ENCODE measurements around the gene PARD6A. TPM values are rescaled to one million over a fixed set of nuclear protein-coding genes. Genes with fewer than 3 reads are reported as not detected.

PARD6A gene
- total RNA-seq, 3 donors from 2014 or later (not counting 1 experiment from before 2014, with no cell fraction given), result 3.1 to 4.4 (median 3.3) TPM

DNA sequence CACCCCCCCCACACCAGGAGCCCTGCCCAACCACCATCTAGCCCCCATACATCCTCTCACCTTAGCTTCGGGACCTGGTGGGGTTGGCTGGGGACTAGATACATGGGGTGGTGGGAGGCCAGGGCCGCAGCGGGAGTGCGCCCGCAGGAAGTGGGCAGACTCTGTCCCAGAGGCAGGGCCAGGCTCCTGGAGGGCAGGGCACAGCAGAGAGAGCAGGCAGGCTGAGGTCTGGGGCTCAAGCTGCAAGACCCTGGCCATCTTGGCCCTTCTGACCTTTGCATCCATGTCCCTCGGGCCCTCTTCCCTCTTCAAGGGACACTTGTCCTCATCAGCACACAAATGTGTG is 3.1 kb downstream of the PARD6A start:
- no peaks in the 10 kb centered on the region for H3K9me3 Mint-ChIP-seq
- H3K9me3 ChIP-seq (ENCODE audit: control insufficient read depth, insufficient read depth, low read length), result no peaks in the 10 kb centered on the region
- no peak overlapping the region for H3K27ac ChIP-seq (ENCODE audit: low read length)
- no peak for ATAC-seq
- H3K4me3 ChIP-seq (ENCODE audit: low read length), result no peak overlapping the region
- intact Hi-C loops (cut with micrococcal nuclease), result no loop called here
- H3K27ac Mint-ChIP-seq, result peak overlapping the region in 1 of 2 donors; percentile 75
- 96% methylated on average over 6 of the region's 6 CpGs for WGBS (ENCODE audit: insufficient coverage)
- no peaks in the 10 kb centered on the region for H3K27me3 ChIP-seq (ENCODE audit: control insufficient read depth, insufficient read depth, low read length)
- H3K27me3 Mint-ChIP-seq (ENCODE audit: low read depth in 2 of 2), result no peaks in the 10 kb centered on the region
- peaks cover 5 to 40% of the 10 kb centered on the region in 2 donors for H3K4me1 Mint-ChIP-seq
- TF ChIP-seq, protein P1, sequence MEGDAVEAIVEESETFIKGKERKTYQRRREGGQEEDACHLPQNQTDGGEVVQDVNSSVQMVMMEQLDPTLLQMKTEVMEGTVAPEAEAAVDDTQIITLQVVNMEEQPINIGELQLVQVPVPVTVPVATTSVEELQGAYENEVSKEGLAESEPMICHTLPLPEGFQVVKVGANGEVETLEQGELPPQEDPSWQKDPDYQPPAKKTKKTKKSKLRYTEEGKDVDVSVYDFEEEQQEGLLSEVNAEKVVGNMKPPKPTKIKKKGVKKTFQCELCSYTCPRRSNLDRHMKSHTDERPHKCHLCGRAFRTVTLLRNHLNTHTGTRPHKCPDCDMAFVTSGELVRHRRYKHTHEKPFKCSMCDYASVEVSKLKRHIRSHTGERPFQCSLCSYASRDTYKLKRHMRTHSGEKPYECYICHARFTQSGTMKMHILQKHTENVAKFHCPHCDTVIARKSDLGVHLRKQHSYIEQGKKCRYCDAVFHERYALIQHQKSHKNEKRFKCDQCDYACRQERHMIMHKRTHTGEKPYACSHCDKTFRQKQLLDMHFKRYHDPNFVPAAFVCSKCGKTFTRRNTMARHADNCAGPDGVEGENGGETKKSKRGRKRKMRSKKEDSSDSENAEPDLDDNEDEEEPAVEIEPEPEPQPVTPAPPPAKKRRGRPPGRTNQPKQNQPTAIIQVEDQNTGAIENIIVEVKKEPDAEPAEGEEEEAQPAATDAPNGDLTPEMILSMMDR (IDR thresholded peaks at IDR 0.05), result no peak
- no peaks in the 10 kb centered on the region for H3K36me3 Mint-ChIP-seq
- H3K4me1 ChIP-seq (ENCODE audit: control insufficient read depth, insufficient read depth, low read length), result peaks cover 48% of the 10 kb centered on the region
- no peak overlapping the region for H3K4me3 Mint-ChIP-seq
- no peaks in the 10 kb centered on the region for H3K36me3 ChIP-seq (ENCODE audit: control insufficient read depth, insufficient read depth, low read length)
- no peak for DNase-seq

DNA sequence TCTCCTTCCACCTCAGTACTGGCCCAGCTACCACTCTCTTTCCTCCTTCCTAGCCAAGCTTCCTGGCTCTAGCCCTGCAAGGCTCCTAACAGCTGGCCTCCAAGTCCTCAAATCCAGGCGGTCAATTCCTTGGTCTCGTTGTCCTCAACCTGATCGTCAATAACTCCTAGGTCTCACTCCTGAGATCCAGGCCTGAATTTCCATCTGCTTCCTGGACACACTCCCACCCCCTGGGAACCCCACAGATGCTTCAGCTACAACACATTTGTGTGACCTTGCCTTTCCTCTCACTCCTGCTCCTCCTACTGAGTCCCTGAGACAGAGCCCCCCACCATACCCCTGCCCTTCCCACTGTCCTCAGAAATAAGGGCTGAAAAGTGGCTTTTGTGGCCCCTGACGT is 3.5 kb downstream of the PARD6A start:
- Mint-ChIP-seq H3K9me3 (no peaks in the 10 kb centered on the region), H3K4me3 (no peak overlapping the region), H3K27me3 (ENCODE audit: low read depth in 2 of 2) (no peaks in the 10 kb centered on the region), H3K36me3 (no peaks in the 10 kb centered on the region), H3K27ac (peak overlapping the region in 1 of 2 donors; percentile 75), H3K4me1 (peaks cover 5 to 36% of the 10 kb centered on the region in 2 donors)
- Histone ChIP-seq H3K4me3 (ENCODE audit: low read length) (no peak overlapping the region), H3K9me3 (ENCODE audit: control insufficient read depth, insufficient read depth, low read length) (no peaks in the 10 kb centered on the region), H3K4me1 (ENCODE audit: control insufficient read depth, insufficient read depth, low read length) (peaks cover 48% of the 10 kb centered on the region), H3K27ac (ENCODE audit: low read length) (no peak overlapping the region), H3K36me3 (ENCODE audit: control insufficient read depth, insufficient read depth, low read length) (no peaks in the 10 kb centered on the region), H3K27me3 (ENCODE audit: control insufficient read depth, insufficient read depth, low read length) (no peaks in the 10 kb centered on the region)
- no peak for ATAC-seq
- 91% methylated on average over 4 of the region's 4 CpGs for WGBS (ENCODE audit: insufficient coverage)
- TF ChIP-seq, protein P1 (IDR thresholded peaks at IDR 0.05), result no peak
- DNase-seq, result no peak
- intact Hi-C loops (cut with micrococcal nuclease), result no loop called here

DNA sequence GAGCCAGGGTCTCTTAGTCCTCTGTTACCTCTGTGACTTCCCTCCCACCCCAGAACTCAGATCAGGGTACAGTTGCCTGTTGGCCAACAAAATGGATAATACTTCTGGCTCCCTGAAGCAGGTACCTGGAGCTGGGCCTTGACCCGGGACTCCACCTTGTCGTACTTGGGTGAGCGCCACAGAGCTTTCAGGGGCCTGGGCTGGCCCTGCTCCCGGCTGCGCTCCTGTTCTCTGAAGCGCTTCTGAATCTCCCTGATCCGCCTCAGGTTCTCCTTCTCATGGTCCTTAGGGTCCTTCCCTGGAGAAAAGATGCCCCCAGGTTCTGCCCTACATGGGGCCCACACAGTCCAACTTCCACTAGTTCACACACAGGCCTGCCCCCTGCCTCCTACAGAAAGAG is 4.1 kb downstream of the PARD6A start:
- Mint-ChIP-seq H3K9me3 (no peaks in the 10 kb centered on the region), H3K27ac (peak overlapping the region in 1 of 2 donors; percentile 75), H3K4me1 (peaks cover 5 to 30% of the 10 kb centered on the region in 2 donors), H3K36me3 (no peaks in the 10 kb centered on the region), H3K27me3 (ENCODE audit: low read depth in 2 of 2) (no peaks in the 10 kb centered on the region), H3K4me3 (no peak overlapping the region)
- ATAC-seq (no peak), DNase-seq (no peak)
- intact Hi-C loops (cut with micrococcal nuclease), result loop anchor here (5.0 kb wide), 1 partner anchor 142 kb away; the partner anchor contains the start of genes RANBP10 and TSNAXIP1
- 96% methylated on average over 7 of the region's 7 CpGs for WGBS (ENCODE audit: insufficient coverage)
- no peaks in the 10 kb centered on the region for H3K9me3 ChIP-seq (ENCODE audit: control insufficient read depth, insufficient read depth, low read length)
- TF ChIP-seq, protein P1 (IDR thresholded peaks at IDR 0.05), result no peak
- H3K27me3 ChIP-seq (ENCODE audit: control insufficient read depth, insufficient read depth, low read length), result no peaks in the 10 kb centered on the region
- H3K4me1 ChIP-seq (ENCODE audit: control insufficient read depth, insufficient read depth, low read length), result peaks cover 43% of the 10 kb centered on the region
- H3K36me3 ChIP-seq (ENCODE audit: control insufficient read depth, insufficient read depth, low read length), result no peaks in the 10 kb centered on the region
- H3K4me3 ChIP-seq (ENCODE audit: low read length), result no peak overlapping the region
- no peak overlapping the region for H3K27ac ChIP-seq (ENCODE audit: low read length)

DNA sequence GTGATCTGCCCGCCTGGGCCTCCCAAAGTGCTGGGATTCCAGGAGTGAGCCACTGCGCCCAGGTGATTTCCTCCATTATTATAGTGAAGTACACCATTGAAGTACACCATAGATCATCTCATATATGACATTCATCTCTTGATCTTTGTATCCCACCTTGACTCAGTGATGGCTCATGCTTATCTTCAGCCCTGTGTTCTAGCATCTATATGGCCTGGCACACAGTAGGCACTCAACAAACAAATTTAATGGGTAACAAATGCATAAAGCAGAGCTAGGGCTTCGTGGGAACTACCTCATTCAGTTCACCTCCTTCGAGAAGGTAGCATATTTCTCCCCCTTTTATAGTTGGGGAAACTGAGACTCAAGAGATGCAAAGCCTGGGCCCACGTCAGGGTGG is 4.8 kb downstream of the PARD6A start:
- H3K9me3 Mint-ChIP-seq, result no peaks in the 10 kb centered on the region

More for the DNA sequence above, 4.8 kb downstream of the PARD6A start:
- ATAC-seq (no peak), DNase-seq (no peak)
- Mint-ChIP-seq H3K4me3 (peak overlapping the region; percentile 68), H3K4me1 (peaks cover 5 to 30% of the 10 kb centered on the region in 2 donors), H3K36me3 (no peaks in the 10 kb centered on the region), H3K27me3 (ENCODE audit: low read depth in 2 of 2) (no peaks in the 10 kb centered on the region), H3K27ac (peak overlapping the region in 1 of 2 donors; percentile 75)
- Histone ChIP-seq H3K27ac (ENCODE audit: low read length) (no peak overlapping the region), H3K9me3 (ENCODE audit: control insufficient read depth, insufficient read depth, low read length) (no peaks in the 10 kb centered on the region), H3K36me3 (ENCODE audit: control insufficient read depth, insufficient read depth, low read length) (no peaks in the 10 kb centered on the region), H3K27me3 (ENCODE audit: control insufficient read depth, insufficient read depth, low read length) (no peaks in the 10 kb centered on the region), H3K4me1 (ENCODE audit: control insufficient read depth, insufficient read depth, low read length) (peaks cover 43% of the 10 kb centered on the region), H3K4me3 (ENCODE audit: low read length) (no peak overlapping the region)
- 77% methylated on average over 5 of the region's 5 CpGs for WGBS (ENCODE audit: insufficient coverage)
- TF ChIP-seq, protein P1 (IDR thresholded peaks at IDR 0.05), result no peak
- intact Hi-C loops (cut with micrococcal nuclease), result loop anchor here (5.0 kb wide), 1 partner anchor 142 kb away; the partner anchor contains the start of genes RANBP10 and TSNAXIP1

Data from natural killer cell (primary cell).